DOHH2 (cell line): Measurements from ENCODE around the gene ACTN1.

Experiments used
- CTCF ChIP-seq: fragments of 200-600 bp; sonication (generic); IDR thresholded peaks from one replicate; pipeline ENCODE4 v1.5.1; 2014; ENCODE audit warnings: antibody characterized with exemption, mild to moderate bottlenecking, low read depth, low read length; ENCODE audit not compliant: poor library complexity, severe bottlenecking
- EZH2phosphoT487 ChIP-seq: fragments of 200-600 bp; sonication (generic); IDR thresholded peaks from 2 replicates; pipeline ENCODE4 v1.6.1; 2017; ENCODE audit warnings: borderline replicate concordance, mild to moderate bottlenecking, antibody characterized with exemption, low read length, moderate library complexity, mixed read lengths

GRCh38 chr14:68976160-68977067 lies 2.7 kb downstream of the ACTN1 start:
- TF ChIP-seq CTCF (no peak), EZH2phosphoT487 (no peak)
